SK-N-SH (cell line): Measurements from ENCODE around the gene PODXL. TPM values are rescaled to one million over a fixed set of nuclear protein-coding genes. Genes with fewer than 3 reads are reported as not detected.
A peak's percentile ranks its signal among the peaks of the same experiment; 100 is the strongest.

Experiments used
- CTCF ChIA-PET: fragments of 300-600, 350-600 bp; formaldehyde crosslinking; extraction: SDS; loops from one replicate; lab custom pipeline; 2021; lab: Yijun Ruan, JAX
- POLR2A ChIA-PET: fragments of 350-600 bp; sonication (Branson Sonifier 250); formaldehyde crosslinking; extraction: SDS; loops from one replicate; lab custom pipeline; 2020; ENCODE audit warnings: antibody characterized with exemption, inconsistent platforms; lab: Yijun Ruan, JAX
- DNase-seq: peaks from one replicate; pipeline ENCODE4 v3.0.0; 2012
- H2AFZ ChIP-seq: fragments of 200-600 bp; sonication (generic); 2 replicates; pipeline ENCODE4 v1.8.1; 2016; ENCODE audit warnings: antibody characterized with exemption, mild to moderate bottlenecking, low read depth
- H3F3A ChIP-seq: fragments of 200-600 bp; sonication (generic); replicated peaks from 2 replicates; pipeline ENCODE3; 2016; ENCODE audit warnings: antibody characterized with exemption, mild to moderate bottlenecking; ENCODE audit not compliant: insufficient read depth
- H3K27ac ChIP-seq, 2 experiments: fragments of 200-500 bp in 1 of 2; fragments of 200-600 bp in 1 of 2; sonication (Bioruptor generic) in 1 of 2; sonication (generic), shearing (Covaris generic) in 1 of 2; 2 replicates each; pipeline versions ENCODE4 v1.5.1 to v1.6.1; 2014 to 2016; ENCODE audit warnings: low read depth in 2 of 2, inconsistent platforms in 1 of 2, low read length in 1 of 2, mild to moderate bottlenecking in 1 of 2, mixed read lengths in 1 of 2
- H3K27me3 ChIP-seq: fragments of 200-600 bp; sonication (generic), shearing (Covaris generic); 2 replicates; pipeline ENCODE4 v1.6.1; 2016; ENCODE audit warnings: mixed run types; ENCODE audit not compliant: insufficient read depth
- H3K36me3 ChIP-seq, 2 experiments: fragments of 200-500 bp in 1 of 2; fragments of 200-600 bp in 1 of 2; sonication (Bioruptor generic) in 1 of 2; sonication (generic) in 1 of 2; replicated peaks in 1 of 2; 2 replicates each; pipeline versions ENCODE3 to v1.5.1; 2014 to 2016; ENCODE audit warnings: low read length in 1 of 2, mild to moderate bottlenecking in 1 of 2; ENCODE audit not compliant: insufficient read depth in 2 of 2, control insufficient read depth in 1 of 2
- H3K4me1 ChIP-seq, 2 experiments: fragments of 200-500 bp in 1 of 2; fragments of 200-600 bp in 1 of 2; sonication (Bioruptor generic) in 1 of 2; sonication (generic), shearing (Covaris generic) in 1 of 2; 2 replicates each; pipeline versions ENCODE4 v1.5.1 to v1.6.1; 2014 to 2016; ENCODE audit warnings: low read depth in 1 of 2, low read length in 1 of 2, mixed run types in 1 of 2; ENCODE audit not compliant: insufficient read depth in 2 of 2, control insufficient read depth in 1 of 2
- H3K4me2 ChIP-seq: fragments of 200-600 bp; sonication (generic), shearing (Covaris generic); 2 replicates; pipeline ENCODE4 v1.6.1; 2017; ENCODE audit warnings: mixed run types
- H3K4me3 ChIP-seq, 2 experiments: fragments of 200-500 bp in 1 of 2; fragments of 200-600 bp in 1 of 2; sonication (Bioruptor generic) in 1 of 2; sonication (generic), shearing (Covaris generic) in 1 of 2; 2 replicates each; pipeline versions ENCODE4 v1.5.1 to v1.8.1; 2014 to 2016; ENCODE audit warnings: low read depth in 2 of 2, inconsistent platforms in 1 of 2, low read length in 1 of 2, mild to moderate bottlenecking in 1 of 2, mixed read lengths in 1 of 2, moderate library complexity in 1 of 2
- H3K79me2 ChIP-seq: fragments of 200-600 bp; sonication (generic); 2 replicates; pipeline ENCODE4 v1.8.1; 2017; ENCODE audit warnings: mild to moderate bottlenecking; ENCODE audit not compliant: insufficient read depth
- H3K9ac ChIP-seq: fragments of 200-600 bp; sonication (generic); 2 replicates; pipeline ENCODE4 v1.6.1; 2017; ENCODE audit warnings: mixed run types
- H3K9me2 ChIP-seq: fragments of 200-600 bp; sonication (generic); 2 replicates; pipeline ENCODE4 v1.6.1; 2017; ENCODE audit warnings: mixed run types
- H3K9me3 ChIP-seq: fragments of 200-600 bp; sonication (generic); 2 replicates; pipeline ENCODE4 v1.6.1; 2017; ENCODE audit warnings: mixed run types, mild to moderate bottlenecking, moderate library complexity
- H4K20me1 ChIP-seq: fragments of 200-600 bp; sonication (generic); 2 replicates; pipeline ENCODE4 v1.6.1; 2017; ENCODE audit warnings: mild to moderate bottlenecking, mixed run types; ENCODE audit not compliant: insufficient read depth
- CHD2 ChIP-seq: fragments of 150-350 bp; IDR thresholded peaks from 2 replicates; pipeline ENCODE4 v1.6.1; 2018; ENCODE audit warnings: low read length; ENCODE audit not compliant: partially characterized antibody
- EZH2phosphoT487 ChIP-seq: fragments of 200-600 bp; sonication (generic); IDR thresholded peaks from 2 replicates; pipeline ENCODE4 v1.6.1; 2017; ENCODE audit warnings: low read depth, mixed run types, mild to moderate bottlenecking, antibody characterized with exemption, moderate library complexity, borderline replicate concordance
- FOXM1 ChIP-seq: IDR thresholded peaks from 2 replicates; pipeline ENCODE4 v1.4.0; 2012; ENCODE audit warnings: low read depth, mild to moderate bottlenecking
- MXI1 ChIP-seq: IDR thresholded peaks from 2 replicates; pipeline ENCODE4 v1.6.1; 2012; ENCODE audit warnings: mild to moderate bottlenecking, low read depth, low read length, improper control_type of control experiment
- RXRA ChIP-seq: IDR thresholded peaks from 2 replicates; pipeline ENCODE4 v1.4.0; 2012; ENCODE audit warnings: low read depth, mild to moderate bottlenecking, borderline replicate concordance
- SIN3A ChIP-seq: IDR thresholded peaks from 2 replicates; pipeline ENCODE4 v1.6.1; 2012; ENCODE audit warnings: low read depth, mild to moderate bottlenecking, low read length, moderate library complexity, borderline replicate concordance
- YY1 ChIP-seq: IDR thresholded peaks from 2 replicates; pipeline ENCODE4 v1.4.0; 2012; ENCODE audit warnings: low read depth, mild to moderate bottlenecking
- WGBS: methylation state at CpG from one replicate; pipeline ENCODE4 v1.1.6; 2017; ENCODE audit warnings: low lambda C conversion rate; 5-methylcytosine and 5-hydroxymethylcytosine counted together
- polyA plus RNA-seq, 3 experiments: library from polyadenylated mRNA; depleted of rRNA; stranded (reverse); fragments of >200 nt; gene quantifications; 2 replicates each; pipeline ENCODE4 v1.2.3, GENCODE V29; 2012
- TF ChIP-seq, protein P1 (sequence below): fragments of 200-600 bp; sonication (generic); IDR thresholded peaks from 2 replicates; pipeline ENCODE4 v1.6.1; 2017; ENCODE audit warnings: antibody characterized with exemption, mild to moderate bottlenecking, moderate library complexity
- TF ChIP-seq, protein P2 (sequence below): IDR thresholded peaks from 2 replicates; pipeline ENCODE4; 2012

PODXL gene
- polyA plus RNA-seq, 1 of the 3 experiments (the other 2 are of a cell fraction), result 76.1 TPM

DNA sequence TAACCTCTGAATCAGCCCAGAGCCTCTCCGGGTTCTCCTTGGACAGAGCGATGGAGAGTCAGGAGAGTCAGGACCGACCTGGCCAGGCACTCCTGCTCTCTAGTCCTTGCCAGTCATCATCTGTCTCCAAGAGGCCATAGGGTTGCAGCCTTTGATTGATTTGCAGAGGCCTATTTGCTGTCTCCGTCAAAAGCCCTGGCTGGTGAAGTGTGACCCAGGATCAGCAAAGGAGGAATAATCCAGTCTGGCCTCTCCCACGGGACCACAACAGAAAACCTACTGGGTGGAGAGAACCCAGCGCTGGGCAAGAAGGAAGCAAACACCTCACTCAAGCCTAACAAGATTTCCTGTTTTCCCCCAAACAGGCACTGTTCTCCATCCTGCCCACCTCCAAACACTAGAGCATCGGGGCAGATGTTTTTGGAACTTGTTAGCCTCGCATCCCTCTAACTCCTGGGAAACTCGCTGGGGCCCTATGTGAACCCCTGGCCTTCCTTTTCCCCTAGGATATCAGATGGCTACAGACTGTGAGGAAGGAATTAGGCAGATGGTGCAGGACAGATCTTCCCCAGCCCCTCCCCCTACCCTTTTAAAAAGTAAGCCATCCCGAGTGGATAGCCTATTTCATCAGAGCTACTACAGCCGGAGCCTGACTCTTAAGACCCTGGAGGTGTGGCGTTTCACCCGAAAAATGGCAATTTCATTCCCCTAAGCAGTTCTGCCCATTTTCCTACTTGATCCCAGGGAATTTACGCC is 54.3 kb downstream of the PODXL start:
- POLR2A ChIA-PET, result interaction anchor here (2.1 kb wide), 1 partner anchor 9 kb away, joined by 5 read pairs; no protein-coding TSS in a partner anchor
- H3K27me3 ChIP-seq, result no peaks in the 10 kb centered on the region
- no peak overlapping the region for H3K4me3 ChIP-seq
- H3K4me2 ChIP-seq, result no peak overlapping the region
- H3F3A ChIP-seq, result peaks cover 84% of the 10 kb centered on the region
- 93% methylated on average over 14 of the region's 14 CpGs for WGBS
- no peak for DNase-seq
- no peak overlapping the region for H3K9ac ChIP-seq
- H4K20me1 ChIP-seq, result peaks cover 59% of the 10 kb centered on the region; the same call in 1 of the 2 replicates
- peaks cover 20 to 31% of the 10 kb centered on the region in 2 experiments; a peak in 3 of 4 replicates for H3K4me1 ChIP-seq
- CTCF ChIA-PET, result interaction anchor here (0.7 to 15.5 kb wide), 10 partner anchors 10 to 605 kb away, joined by 3 to 291 read pairs (median 6); no protein-coding TSS in a partner anchor
- no peaks in the 10 kb centered on the region for H3K9me2 ChIP-seq
- no peaks in the 10 kb centered on the region for H3K9me3 ChIP-seq
- TF ChIP-seq CHD2 (no peak), EZH2phosphoT487 (no peak), RXRA (no peak), FOXM1 (no peak), SIN3A (no peak), YY1 (no peak)
- peaks cover 20% of the 10 kb centered on the region for H3K79me2 ChIP-seq
- peak overlapping the region; percentile 57 to 89 for H3K27ac ChIP-seq
- H3K36me3 ChIP-seq, result peaks cover 63 to 66% of the 10 kb centered on the region in 2 experiments
- no peak overlapping the region for H2AFZ ChIP-seq

DNA sequence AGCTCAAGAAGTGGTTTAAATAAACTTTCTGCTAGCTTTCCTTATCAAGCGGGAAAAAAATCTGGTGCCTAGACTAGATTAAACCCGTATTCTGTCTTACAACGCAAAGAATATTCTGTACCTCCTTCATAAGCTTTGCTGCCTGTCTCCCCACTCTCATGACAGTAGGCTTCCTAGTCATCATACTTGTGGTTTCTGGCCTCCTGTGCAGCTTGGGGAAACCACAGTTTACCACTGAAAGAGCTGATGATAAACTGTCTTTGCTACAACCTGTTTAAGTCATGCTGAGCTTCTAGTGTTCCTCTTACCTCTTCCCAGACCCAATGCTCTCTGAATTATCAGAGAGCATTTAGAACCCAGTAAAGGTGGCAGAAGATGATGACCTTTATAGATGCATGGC is 55.0 kb downstream of the PODXL start:
- H3K27me3 ChIP-seq, result no peaks in the 10 kb centered on the region
- CTCF ChIA-PET, result interaction anchor here (0.7 to 15.5 kb wide), 7 partner anchors 12 to 432 kb away, joined by 3 to 291 read pairs (median 12); no protein-coding TSS in a partner anchor
- 98% methylated on average over 3 of the region's 3 CpGs for WGBS
- no peaks in the 10 kb centered on the region for H3K9me2 ChIP-seq
- no peaks in the 10 kb centered on the region for H3K9me3 ChIP-seq
- peak overlapping the region; percentile 32 to 89 for H3K27ac ChIP-seq
- TF ChIP-seq, protein P1, sequence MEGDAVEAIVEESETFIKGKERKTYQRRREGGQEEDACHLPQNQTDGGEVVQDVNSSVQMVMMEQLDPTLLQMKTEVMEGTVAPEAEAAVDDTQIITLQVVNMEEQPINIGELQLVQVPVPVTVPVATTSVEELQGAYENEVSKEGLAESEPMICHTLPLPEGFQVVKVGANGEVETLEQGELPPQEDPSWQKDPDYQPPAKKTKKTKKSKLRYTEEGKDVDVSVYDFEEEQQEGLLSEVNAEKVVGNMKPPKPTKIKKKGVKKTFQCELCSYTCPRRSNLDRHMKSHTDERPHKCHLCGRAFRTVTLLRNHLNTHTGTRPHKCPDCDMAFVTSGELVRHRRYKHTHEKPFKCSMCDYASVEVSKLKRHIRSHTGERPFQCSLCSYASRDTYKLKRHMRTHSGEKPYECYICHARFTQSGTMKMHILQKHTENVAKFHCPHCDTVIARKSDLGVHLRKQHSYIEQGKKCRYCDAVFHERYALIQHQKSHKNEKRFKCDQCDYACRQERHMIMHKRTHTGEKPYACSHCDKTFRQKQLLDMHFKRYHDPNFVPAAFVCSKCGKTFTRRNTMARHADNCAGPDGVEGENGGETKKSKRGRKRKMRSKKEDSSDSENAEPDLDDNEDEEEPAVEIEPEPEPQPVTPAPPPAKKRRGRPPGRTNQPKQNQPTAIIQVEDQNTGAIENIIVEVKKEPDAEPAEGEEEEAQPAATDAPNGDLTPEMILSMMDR, result no peak
- TF ChIP-seq, protein P2, sequence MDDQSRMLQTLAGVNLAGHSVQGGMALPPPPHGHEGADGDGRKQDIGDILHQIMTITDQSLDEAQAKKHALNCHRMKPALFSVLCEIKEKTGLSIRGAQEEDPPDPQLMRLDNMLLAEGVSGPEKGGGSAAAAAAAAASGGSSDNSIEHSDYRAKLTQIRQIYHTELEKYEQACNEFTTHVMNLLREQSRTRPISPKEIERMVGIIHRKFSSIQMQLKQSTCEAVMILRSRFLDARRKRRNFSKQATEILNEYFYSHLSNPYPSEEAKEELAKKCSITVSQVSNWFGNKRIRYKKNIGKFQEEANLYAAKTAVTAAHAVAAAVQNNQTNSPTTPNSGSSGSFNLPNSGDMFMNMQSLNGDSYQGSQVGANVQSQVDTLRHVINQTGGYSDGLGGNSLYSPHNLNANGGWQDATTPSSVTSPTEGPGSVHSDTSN, result 0 out of 2 replicates have a peak, but pooled peaks have one; percentile 23
- no peak for TF ChIP-seq MXI1
- H2AFZ ChIP-seq, result no peak overlapping the region
- no peak overlapping the region for H3K9ac ChIP-seq
- H3K4me3 ChIP-seq, result no peak overlapping the region
- peaks cover 20 to 31% of the 10 kb centered on the region in 2 experiments; a peak in 3 of 4 replicates for H3K4me1 ChIP-seq
- POLR2A ChIA-PET, result interaction anchor here (1.0 kb wide), 1 partner anchor 10 kb away, joined by 3 read pairs; no protein-coding TSS in a partner anchor
- DNase-seq, result no peak
- H3K79me2 ChIP-seq, result peaks cover 13% of the 10 kb centered on the region
- no peak overlapping the region for H3K4me2 ChIP-seq
- H3K36me3 ChIP-seq, result peaks cover 63 to 73% of the 10 kb centered on the region in 2 experiments
- H3F3A ChIP-seq, result peaks cover 84% of the 10 kb centered on the region
- peaks cover 53% of the 10 kb centered on the region; the same call in 1 of the 2 replicates for H4K20me1 ChIP-seq
